GM23248 (cell line): Measurements from ENCODE around the gene MACROD2.

ENCODE experiments used
- EZH2 ChIP-seq: fragments of 200-600 bp; sonication (generic); IDR thresholded peaks from 2 replicates; pipeline ENCODE4 v1.6.1; 2018; ENCODE audit warnings: antibody characterized with exemption, mild to moderate bottlenecking; ENCODE audit not compliant: insufficient read depth, poor library complexity, severe bottlenecking
- EZH2phosphoT487 ChIP-seq: fragments of 200-600 bp; sonication (generic); IDR thresholded peaks from 2 replicates; pipeline ENCODE4 v1.6.1; 2018; ENCODE audit warnings: antibody characterized with exemption, moderate library complexity, mild to moderate bottlenecking, low read depth; ENCODE audit not compliant: insufficient read depth

DNA sequence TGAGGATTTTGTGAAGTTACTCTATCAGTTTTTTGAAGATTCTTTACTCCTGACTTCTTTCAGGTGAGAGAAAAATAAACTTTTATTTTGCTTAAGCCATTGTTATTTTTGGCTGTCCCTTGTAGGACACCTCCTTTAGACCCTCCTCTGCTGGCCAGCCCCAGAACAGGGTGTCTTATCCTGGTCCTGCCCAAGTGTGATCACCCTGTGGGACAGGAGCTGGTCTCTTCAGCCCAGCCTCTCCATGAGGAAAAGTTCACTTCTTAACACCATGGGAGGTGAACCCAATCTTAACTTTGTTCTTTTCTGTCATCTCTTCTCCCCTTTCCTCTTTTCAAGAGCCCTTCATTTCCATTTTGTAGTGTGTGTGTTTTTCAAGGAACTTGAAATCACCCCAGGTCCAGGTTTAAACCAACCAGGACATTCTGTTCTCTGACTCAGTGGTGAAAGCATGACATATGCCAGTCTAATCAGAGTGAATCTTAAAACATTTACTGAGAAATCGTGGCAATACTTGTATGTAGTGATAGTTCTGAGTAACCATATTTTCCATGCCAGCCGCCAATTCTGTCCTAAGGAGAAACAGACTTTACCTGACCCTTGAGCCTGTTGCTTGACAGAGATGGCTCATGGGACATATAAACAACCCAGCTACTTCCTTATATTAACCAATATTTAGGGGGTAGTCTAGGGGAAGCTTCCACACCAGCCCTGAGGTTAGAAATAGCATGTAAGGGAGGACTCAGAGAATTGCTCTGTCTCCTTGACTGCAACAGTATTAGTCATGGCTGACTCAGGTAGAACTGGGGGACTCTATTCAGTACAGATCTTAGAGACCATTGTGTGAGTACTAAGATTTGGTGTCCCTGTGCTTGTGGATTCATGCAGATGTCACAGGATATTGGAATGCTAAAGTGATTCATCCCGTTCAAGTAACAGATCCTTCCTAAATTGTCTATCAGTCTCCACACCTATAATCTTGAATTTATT is 293.3 kb downstream of the MACROD2 start:
- TF ChIP-seq EZH2: no peak
- TF ChIP-seq EZH2phosphoT487: no peak
